Measurements from ENCODE around the gene ADAM19. TPM values are rescaled to one million over a fixed set of nuclear protein-coding genes. Genes with fewer than 3 reads are reported as not detected.

The ADAM19 gene
- total and polyA plus RNA-seq, 9 donors = 1.6 to 11.6 (median 3.0) TPM

- Histone ChIP-seq H3K27ac (no peak overlapping the region), H3K36me3 (no peaks in the 10 kb centered on the region), H3K9me3 (no peaks in the 10 kb centered on the region), H3K4me1 (ENCODE audit: insufficient read depth) (no peaks in the 10 kb centered on the region), H3K27me3 (no peaks in the 10 kb centered on the region), H3K4me3 (no peak overlapping the region)
- no peak for TF ChIP-seq EP300 (IDR thresholded peaks at IDR 0.05)
- TF ChIP-seq POLR2A (IDR thresholded peaks at IDR 0.05) = no peak
- no peak for TF ChIP-seq CTCF (IDR thresholded peaks at IDR 0.05)
- DNase-seq = no peak
- intact Hi-C loops (cut with DNase I) = no loop called here
- 46 to 51% (median 46%) methylated on average over 3 of the region's 3 CpGs for WGBS, 3 donors
Observed at GRCh38 chr5:157486861-157487260, 88.7 kb downstream of the ADAM19 start.

- Histone ChIP-seq H3K9me3 (no peaks in the 10 kb centered on the region), H3K36me3 (no peaks in the 10 kb centered on the region), H3K4me1 (ENCODE audit: insufficient read depth) (no peaks in the 10 kb centered on the region), H3K27me3 (no peaks in the 10 kb centered on the region), H3K27ac (no peak overlapping the region), H3K4me3 (no peak overlapping the region)
- intact Hi-C loops (cut with DNase I) = no loop called here
- no peak for DNase-seq
- no peak for TF ChIP-seq EP300 (IDR thresholded peaks at IDR 0.05)
- TF ChIP-seq CTCF (IDR thresholded peaks at IDR 0.05) = no peak
- TF ChIP-seq POLR2A (IDR thresholded peaks at IDR 0.05) = no peak
- 80 to 85% (median 84%) methylated on average over 6 to 8 of the region's 8 CpGs for WGBS, 3 donors
Observed at GRCh38 chr5:157486221-157486681, 89.3 kb downstream of the ADAM19 start.

- Histone ChIP-seq H3K9me3 (no peaks in the 10 kb centered on the region), H3K27ac (no peak overlapping the region), H3K36me3 (no peaks in the 10 kb centered on the region), H3K4me3 (no peak overlapping the region), H3K4me1 (ENCODE audit: insufficient read depth) (no peaks in the 10 kb centered on the region), H3K27me3 (no peaks in the 10 kb centered on the region)
- no peak for TF ChIP-seq EP300 (IDR thresholded peaks at IDR 0.05)
- no peak for TF ChIP-seq CTCF (IDR thresholded peaks at IDR 0.05)
- TF ChIP-seq POLR2A (IDR thresholded peaks at IDR 0.05) = no peak
- intact Hi-C loops (cut with DNase I) = no loop called here
- DNase-seq = no peak
- whole genome bisulfite sequencing, 3 donors = 96 to 98% (median 97%) methylated on average over 3 of the region's 3 CpGs
Observed at GRCh38 chr5:157485811-157486210, 89.8 kb downstream of the ADAM19 start.

GRCh38 chr5:157485340-157485739 lies 90.2 kb downstream of the ADAM19 start:
- 88 to 93% (median 89%) methylated on average over 2 of the region's 2 CpGs for WGBS, 3 donors
- no peaks in the 10 kb centered on the region for H3K4me1 ChIP-seq (ENCODE audit: insufficient read depth)
- no peak overlapping the region for H3K27ac ChIP-seq
- intact Hi-C loops (cut with DNase I) = no loop called here
- TF ChIP-seq CTCF (IDR thresholded peaks at IDR 0.05) = no peak
- no peak for TF ChIP-seq POLR2A (IDR thresholded peaks at IDR 0.05)
- TF ChIP-seq EP300 (IDR thresholded peaks at IDR 0.05) = no peak
- H3K4me3 ChIP-seq = no peak overlapping the region
- no peak for DNase-seq
- H3K36me3 ChIP-seq = no peaks in the 10 kb centered on the region
- H3K9me3 ChIP-seq = no peaks in the 10 kb centered on the region
- no peaks in the 10 kb centered on the region for H3K27me3 ChIP-seq

Data from ovary (tissue), 9 donors.